Stimulated activated naive CD8-positive, alpha-beta T cell treated with anti-CD3 and anti-CD28 coated beads, Interleukin-15, Interleukin-2, amounts not matched to agents 100 U/mL and 50 U/mL, for 24 hours (primary cell): ENCODE measurements around the gene GTF3C4.

ENCODE experiments used
- ATAC-seq: fragments of 150-1000 bp; cut with Tn5 transposase; one replicate; pipeline ENCODE4 v1.10.0; 2021
- DNase-seq: peaks from one replicate; pipeline ENCODE4 v3.0.0; 2021

Gene GTF3C4

DNA sequence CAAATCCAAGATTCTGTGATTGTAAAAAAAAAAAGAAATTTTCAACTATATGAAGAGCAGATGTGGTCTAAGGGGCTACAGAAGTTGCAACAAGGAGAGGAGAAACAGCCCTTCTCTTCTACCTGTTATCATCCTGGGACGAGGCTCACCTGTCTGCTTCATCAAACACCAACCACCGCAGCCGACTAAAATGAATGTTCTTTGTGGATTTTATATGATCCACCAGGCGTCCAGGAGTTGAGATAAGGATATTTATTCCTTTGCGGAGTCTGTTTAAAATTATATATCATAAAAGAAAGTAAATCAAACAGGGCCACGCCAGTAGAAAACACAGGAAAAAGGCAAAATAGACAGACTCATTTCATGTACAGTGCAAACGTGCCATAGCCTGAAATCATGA is 22.0 kb upstream of the GTF3C4 start:
- ATAC-seq = no peak

GRCh38 chr9:132648685-132649084 is 21.6 kb upstream of the GTF3C4 start:
- DNase-seq (no peak), ATAC-seq (no peak)

More for the DNA sequence above, 22.0 kb upstream of the GTF3C4 start:
- no peak for DNase-seq

DNA sequence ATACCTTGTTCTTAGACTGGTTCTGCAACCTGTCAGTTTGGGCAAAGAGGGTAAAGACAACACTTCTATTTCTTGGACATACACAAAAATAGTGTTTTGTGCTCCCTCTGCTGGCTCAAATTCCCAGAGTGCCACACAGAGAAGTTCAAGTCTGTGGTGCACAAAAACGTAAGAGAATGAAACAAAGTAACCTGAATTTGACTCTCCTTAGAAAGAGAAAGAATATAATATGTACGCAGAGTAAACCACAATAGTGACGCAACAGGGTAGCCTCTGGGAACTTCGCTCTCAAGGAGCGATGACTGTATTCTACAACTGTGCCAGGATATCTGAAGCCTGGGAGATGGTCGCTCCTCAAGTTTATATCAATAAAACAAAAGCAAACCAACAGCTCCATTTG is 19.0 kb upstream of the GTF3C4 start:
- ATAC-seq (no peak), DNase-seq (no peak)

GRCh38 chr9:132656299-132656698 is 14.0 kb upstream of the GTF3C4 start:
- no peak for ATAC-seq
- DNase-seq = no peak

- DNase-seq (no peak), ATAC-seq (no peak)
Observed at GRCh38 chr9:132662152-132662945, 7.9 kb upstream of the GTF3C4 start.

DNA sequence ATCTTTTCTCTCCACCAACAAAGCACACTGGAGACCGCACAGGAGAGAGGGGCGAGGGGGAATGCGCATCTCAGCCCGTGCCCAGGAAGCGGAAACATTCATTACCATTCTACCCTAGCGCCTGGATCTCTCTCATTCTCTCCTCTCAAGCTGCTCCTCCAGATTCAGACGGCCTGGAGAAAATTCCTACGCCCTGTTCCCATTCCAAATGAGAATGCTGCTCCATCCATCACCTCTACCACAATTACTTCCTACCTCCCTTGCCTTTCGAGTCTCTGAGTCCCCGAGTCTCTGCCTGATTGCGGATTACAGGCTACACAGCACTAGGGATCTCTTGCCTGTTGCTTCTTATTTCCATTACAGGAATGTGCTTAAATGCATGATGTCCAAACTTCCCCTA is 7.1 kb upstream of the GTF3C4 start:
- no peak for ATAC-seq

GRCh38 chr9:132663851-132664250 is 6.4 kb upstream of the GTF3C4 start:
- DNase-seq = no peak
- no peak for ATAC-seq

More for the DNA sequence above, 7.1 kb upstream of the GTF3C4 start:
- DNase-seq = no peak

GRCh38 chr9:132669319-132669697 is 956 bp upstream of the GTF3C4 start:
- ATAC-seq (no peak), DNase-seq (no peak)

GRCh38 chr9:132669698-132670456 is 387 bp upstream of the GTF3C4 start, which contains the start of gene DDX31:
DDX31 (minus strand) TSS chr9:132669983; CDS start chr9:132669934, 49 bp downstream.
- ATAC-seq = peak; percentile 94
- peak; percentile 89 for DNase-seq

- DNase-seq (no peak), ATAC-seq (no peak)
Observed at GRCh38 chr9:132671620-132672412, 1.6 kb downstream of the GTF3C4 start.

- ATAC-seq (no peak), DNase-seq (no peak)
Observed at GRCh38 chr9:132672413-132672690, 2.1 kb downstream of the GTF3C4 start.

DNA sequence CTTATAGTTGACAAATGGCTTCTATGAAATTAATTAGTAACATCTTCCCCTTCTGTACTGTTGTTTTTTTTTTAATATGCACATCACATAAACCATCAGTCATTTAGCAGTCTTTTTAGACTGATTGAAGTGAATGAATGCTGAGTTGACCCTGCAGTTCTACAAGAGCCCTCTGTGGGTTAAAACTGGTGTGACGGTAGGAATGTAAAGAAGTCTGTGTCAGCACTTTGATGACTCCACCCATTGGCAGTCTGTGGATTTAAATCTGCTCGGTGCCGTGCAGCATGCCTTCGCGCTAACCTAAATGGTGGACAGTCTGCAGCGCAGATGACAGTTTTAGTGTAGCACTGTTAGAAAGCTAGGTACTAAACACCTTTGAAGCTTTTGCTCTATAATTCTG is 3.1 kb downstream of the GTF3C4 start:
- ATAC-seq (no peak), DNase-seq (no peak)

DNA sequence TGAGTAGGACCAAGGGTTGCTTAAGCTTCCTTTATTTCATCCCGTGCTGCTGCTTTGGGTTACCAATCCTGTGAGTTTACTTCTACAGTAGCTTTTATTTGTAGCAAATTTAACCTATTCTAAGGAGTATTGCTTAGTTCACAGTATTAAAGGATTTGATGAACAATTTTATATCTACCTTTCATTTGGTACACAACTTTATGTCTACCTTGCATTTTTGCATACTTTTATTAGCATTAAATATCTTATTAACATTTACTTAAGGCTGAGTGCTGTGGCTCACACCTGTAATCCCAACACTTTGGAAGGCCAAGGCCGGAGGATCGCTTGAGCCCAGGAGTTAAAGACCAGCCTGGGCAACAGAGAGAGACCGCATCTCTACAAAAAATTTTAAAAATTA is 4.2 kb downstream of the GTF3C4 start:
- no peak for ATAC-seq
- no peak for DNase-seq

- no peak for ATAC-seq
- no peak for DNase-seq
Observed at GRCh38 chr9:132677976-132678375, 7.7 kb downstream of the GTF3C4 start.

- ATAC-seq (peak; percentile 61), DNase-seq (no peak)
Observed at GRCh38 chr9:132679946-132680625, 9.8 kb downstream of the GTF3C4 start.

DNA sequence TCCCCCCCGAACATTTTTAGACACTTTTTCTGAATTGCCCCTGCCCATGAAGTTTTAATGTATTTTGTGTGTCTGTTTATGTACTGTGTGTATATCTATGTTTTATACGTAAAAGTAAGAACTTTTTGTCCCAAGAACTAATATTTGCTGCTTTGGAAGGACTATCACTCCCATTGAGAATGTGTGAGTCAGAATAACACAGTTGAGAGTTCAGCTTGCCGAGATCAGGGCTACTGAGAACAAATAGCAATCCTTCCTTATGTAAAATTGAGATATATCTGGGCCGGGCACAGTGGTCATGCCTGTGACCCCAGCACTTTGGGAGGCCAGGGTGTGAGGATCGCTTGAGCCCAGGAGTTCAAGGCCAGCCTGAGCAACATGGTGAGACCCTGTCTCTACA is 11.3 kb downstream of the GTF3C4 start:
- DNase-seq (no peak), ATAC-seq (no peak)

DNA sequence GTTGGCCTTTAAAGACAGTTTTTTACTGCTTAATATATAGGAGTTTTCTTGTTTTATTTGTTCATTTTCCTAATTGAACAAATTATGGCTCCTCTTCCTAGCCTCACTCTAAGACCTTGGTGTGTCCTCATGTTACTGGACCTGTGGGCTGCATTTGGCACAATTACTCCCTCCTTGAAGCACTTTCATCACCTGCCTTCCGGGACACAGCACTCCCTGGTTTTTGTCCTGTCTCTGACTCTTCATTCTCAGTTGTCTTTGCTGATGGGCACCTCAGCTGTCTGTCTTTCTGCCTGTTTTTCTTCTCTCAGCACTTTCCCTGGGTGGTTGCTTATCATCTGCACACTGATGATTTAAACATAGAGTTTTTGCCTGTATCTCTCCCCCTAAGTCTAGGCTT is 13.6 kb downstream of the GTF3C4 start:
- ATAC-seq (no peak), DNase-seq (no peak)

DNA sequence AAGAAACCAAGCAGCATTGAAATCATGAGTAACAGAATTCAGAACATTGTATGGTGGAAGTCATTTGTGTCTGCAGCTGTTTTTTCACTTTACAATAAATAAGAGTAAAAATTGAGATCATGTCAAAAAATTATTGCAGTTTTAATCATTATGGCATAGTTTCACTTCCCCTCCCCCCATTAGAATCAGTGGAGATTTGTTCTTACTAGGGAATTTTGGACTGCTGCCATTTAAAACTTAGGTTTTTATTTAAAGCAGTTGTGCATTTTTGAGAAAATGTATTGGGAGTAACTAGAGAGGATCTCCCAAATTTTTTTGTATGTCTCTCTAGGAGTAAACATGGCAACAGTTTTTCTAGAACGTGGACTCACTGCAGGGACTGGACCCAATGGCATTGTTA is 20.4 kb downstream of the GTF3C4 start:
- no peak for ATAC-seq
- DNase-seq = no peak

GRCh38 chr9:132694144-132694543 is 23.9 kb downstream of the GTF3C4 start:
- DNase-seq (peak; percentile 10), ATAC-seq (peak; percentile 76)

- ATAC-seq = no peak
- DNase-seq = no peak
Observed at GRCh38 chr9:132697230-132697629, 27.0 kb downstream of the GTF3C4 start.

GRCh38 chr9:132698989-132699388 is 28.7 kb downstream of the GTF3C4 start:
- no peak for ATAC-seq
- no peak for DNase-seq

DNA sequence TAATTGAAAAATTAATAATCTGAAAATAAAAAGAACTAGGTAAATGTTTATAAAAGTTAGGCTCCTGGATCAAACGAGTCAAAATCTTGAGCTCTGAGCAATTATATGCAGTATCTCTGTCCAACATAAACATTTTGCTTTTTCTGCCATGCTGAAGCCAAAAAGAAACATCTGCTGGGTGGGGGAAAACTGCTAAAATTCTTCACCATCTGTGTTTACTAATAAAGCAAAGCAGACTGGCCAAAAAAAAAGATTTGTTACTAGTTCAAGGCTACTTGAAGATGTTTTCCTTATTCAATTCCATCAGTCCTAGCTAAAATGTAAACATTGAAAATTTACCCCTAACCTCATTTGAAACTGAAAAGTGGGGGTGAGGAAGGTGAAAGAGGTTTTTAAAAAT is 29.7 kb downstream of the GTF3C4 start:
- DNase-seq = no peak

More for the DNA sequence above, 29.7 kb downstream of the GTF3C4 start:
- ATAC-seq = no peak
